NCI-H187 treated with DMSO at 0.1 percent for 48 hours (cell line): ENCODE measurements around the gene RTN4R.

ENCODE experiments used
- DNase-seq: peaks from one replicate; lab custom pipeline; 2025; lab: John Stamatoyannopoulos, UW

RTN4R gene

DNA sequence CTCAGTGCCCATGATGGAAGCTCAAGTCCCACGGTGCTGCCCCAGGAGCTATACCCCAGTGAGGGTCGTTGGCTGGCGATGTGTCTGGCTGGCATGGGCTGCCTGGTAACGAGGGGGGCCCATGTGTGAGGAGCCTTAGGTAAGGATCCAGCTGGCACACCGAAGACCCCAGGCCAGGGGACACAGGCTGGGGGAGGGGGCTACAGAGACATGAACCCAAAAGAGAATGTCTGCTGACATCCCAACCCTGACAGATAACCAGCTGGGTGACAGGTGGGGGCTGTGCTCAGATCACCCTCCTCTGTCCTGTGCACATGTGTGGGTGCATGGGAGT lies 39.2 kb downstream of the RTN4R start:
- DNase-seq, result no peak

DNA sequence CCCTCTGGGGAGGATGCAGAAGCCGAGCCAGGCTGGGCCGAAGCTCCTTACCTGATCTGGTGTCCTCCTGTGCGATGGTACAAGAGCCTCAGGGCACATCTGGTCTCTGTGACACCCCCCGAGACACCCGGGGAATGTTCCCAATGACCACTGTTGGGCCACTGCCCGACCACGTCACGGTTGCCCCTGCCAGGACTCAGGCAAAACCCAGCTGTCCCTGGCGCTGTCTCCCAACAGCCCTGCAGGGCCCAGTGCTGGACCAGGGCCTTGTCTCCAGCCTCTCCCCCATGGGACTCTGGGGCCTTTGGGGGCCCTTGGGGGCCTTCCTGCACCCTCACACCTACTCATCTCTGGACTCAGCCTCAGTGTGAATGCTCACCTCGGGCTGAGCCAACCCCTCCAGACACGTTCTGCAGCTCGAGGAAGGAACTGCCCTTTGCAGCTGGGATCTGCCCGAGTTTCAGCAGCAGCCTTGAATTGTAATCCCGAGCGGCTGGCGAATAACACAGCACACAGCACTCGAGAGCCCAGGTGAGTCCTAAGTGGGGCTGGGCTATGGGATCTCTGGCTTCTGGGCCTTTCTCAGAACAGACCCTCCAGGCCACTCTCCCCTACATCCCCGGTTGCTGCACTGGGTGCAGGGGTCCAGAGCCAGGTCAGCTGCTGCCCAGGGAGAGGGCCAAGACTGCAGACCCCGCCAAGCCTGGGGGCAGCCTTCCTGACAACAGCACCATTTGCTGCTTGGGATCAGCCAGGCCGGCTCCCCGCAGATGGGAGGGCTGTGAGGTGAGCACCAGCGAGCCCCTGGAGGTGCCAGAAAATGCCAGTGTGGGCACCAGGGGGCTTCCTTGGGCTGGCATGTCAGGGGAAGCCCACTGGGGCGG lies 39.8 kb downstream of the RTN4R start:
- no peak for DNase-seq

DNA sequence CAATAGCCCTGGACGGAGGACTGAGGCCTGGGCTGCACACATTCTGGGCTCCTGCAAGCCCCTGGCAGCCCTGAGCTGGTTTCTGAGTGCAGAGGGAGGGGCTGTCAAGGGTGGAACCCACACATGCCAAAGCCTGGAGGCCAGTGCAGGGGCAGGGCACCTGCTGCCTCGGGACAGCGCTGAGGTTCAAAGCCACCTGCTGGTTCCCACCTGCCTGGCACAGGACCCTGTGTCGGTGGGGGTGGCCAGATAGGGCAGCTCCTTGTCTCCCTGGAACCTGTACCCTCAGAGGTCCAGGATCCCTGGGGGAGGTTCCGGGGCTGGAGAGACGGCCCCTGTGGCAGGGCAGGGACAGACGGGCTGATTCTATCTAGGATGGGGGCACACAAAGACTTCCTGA lies 40.8 kb downstream of the RTN4R start:
- DNase-seq, result no peak

DNA sequence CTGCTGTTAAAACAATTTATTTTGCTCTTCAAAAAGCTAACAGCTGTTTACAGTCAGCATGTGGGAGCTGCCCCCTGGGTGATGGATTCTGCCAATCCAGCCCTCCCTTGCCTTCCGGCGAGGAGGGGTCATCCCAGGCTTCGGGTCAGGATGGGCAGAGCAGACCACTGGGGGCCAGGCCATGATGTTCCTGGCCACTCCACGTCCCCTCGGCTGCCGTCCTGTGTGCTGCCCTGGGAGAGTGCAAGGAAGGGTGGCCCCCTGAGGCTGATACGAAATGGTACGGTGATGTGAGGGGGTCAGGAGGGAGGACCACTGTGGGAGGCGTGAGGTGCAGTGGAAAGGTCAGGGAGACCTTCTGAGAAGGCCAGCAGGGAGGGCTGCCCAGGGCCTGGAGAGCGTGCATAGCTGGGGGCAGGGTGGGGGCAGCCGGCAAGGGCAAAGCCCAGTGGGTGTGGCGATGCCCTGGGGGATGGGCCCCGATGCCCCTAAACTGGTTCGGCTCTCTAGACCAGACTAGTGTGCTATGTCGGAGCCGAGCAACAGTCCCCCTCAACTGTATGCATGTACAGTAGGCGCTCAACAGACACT lies 41.3 kb downstream of the RTN4R start:
- DNase-seq, result no peak

DNA sequence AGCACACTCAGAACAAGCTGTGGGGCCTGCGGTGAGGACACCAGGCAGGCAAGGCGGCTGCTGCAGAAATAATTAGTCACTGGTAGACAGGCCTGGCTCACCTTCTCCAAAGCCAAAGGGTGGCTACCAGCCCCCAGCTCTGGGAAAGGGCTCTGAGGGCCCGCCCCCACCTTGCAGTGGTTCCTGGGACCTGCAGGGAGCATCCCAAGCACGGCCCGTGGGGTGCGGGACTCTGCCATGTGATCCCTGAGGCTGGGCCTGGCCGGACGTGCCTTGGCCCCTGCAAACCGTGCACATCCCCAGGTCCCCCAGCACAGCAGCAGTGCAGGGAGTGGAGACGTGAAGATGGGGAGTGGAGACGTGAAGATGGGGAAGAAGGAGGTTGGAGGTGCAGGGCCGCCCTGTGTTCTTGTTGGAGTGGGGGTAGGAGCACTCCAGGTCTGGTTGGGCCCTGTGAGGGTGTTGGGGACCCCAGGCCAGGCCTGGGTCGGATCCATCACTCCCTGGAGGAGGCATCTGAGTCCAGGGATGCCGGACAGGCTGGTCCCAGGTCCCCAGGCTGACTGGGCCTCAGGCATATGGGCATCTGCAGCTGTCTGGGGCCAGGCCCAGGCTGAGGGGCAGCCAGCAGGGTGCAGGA lies 41.9 kb downstream of the RTN4R start:
- DNase-seq, result no peak

DNA sequence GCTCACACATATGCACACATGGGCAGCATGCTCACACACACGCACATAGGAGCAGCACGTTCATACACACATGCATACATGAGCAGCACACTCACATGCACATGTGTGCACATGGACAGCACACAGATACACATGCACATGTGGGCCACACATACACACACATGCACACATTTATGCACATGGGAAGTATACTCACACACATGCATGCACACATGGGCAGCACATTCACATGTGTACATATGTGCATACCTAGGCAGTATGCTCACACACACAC lies 42.5 kb downstream of the RTN4R start:
- no peak for DNase-seq

DNA sequence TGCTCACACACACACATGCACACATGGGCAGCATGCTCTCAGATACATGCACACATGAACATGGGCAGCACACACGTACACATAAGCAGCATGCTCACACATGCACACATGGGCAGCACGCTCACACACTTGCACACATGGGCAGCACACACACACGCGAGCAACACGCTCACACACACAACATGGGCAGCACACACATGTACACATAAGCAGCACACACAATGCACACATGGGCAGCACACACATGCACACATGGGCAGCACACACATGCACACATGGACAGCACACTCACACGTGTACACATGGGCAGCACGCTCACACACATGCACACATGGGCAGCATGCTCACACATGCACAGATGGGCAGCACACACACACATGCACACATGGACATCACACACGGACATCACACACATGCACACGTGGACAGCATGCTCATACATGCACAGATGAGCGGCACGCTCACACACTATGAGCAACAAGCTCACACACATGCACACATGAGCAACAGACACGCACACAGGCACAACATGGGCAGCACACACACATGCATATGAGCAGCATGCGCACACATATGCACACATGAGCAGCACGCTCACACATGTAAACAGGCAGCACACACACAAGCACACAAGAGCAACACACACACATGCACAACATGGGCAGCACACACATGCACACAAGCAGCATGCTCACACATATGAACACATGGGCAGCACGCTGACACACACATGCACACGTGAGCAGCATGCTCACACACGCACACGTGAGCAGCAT lies 43.0 kb downstream of the RTN4R start:
- DNase-seq, result no peak

DNA sequence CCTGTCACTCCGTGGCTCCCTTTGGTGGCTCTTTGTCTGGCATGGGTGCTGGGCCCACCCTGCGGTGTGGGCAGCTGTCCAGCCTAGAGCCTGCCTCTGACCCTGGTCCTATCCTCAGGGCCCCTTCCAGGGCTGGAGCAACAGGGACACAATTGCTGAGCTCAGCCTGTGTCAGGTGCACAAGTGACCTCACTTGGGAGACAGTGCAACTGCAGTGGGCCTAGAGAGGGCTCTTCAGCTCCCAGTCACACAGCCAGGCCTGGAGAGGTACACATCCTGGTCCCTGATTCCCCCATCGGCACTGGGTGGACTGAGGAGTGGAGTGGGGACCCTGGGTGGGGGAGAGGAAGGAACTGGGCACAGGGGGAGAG lies 43.9 kb downstream of the RTN4R start:
- DNase-seq, result no peak

DNA sequence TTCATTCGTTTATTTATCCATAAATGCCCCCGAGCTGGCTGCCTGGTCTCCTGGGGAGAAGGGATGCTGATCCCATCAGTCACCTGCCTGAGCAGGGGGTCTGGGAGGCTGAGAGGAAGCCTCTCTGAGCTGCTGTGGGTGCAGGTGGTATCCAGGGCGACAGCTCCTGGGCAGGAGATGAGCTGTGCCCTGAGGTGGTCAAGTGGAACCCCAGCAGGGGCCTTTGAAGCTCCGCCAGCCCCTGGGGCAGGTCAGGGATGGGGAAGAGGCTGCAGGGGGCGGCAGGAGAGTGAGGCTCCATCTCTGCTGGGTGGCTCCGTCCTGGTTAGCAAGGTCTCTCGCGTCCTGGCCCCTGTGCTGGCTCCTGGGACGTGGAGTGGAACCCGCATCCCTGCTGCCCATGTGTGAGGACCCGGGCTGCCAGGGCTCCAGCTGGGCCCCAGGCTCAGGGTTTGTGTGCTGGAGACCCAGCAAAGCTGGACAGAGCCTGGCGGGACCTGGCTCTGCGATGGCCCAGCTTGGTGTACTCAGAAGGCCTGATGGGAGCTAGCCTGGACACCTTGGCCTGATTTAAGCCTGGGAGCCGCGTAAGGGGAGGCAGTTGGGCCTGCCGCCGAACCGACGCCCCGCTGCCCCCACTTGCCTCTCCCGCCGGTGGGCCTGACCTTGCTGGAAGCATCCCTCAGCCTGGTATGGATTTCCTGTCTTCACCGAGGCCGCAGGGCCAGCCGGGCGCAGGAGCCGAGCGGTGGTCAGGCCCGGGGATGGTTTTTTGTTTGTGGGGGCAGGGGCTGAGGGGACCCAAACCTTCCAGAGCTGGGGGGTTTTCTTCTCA lies 44.5 kb downstream of the RTN4R start:
- DNase-seq, result no peak

DNA sequence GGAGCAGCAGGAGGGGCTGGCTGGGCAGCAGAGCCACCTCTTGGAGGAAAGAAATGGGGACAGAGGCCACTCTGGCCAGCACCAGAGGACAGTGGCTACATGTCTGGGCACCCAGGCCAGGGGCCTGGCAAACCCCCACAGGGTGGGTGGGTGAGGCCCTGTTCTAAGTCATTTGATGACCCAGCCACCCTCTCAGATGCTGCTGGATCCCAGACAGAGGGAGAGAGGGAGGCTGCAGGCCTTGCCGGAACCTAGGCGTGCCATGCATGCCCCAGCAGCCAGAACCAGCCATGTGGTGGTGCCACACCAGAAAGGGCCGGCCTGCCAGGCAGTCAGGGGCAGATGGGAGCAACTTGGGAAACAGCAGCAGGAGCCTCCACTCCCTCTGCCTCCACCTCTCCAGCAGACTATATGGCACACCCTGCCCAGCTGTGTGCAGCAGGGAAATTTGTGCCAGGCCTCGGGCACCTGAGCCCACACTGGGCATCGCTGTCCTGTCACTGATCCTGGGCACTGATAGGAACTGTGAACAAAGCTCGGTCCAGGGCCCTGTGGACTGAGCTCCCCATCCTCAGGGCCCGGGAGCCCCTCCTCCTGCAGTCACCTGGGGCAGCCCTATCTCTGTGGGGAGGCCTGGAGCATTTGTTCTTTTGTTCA lies 45.2 kb downstream of the RTN4R start:
- no peak for DNase-seq

DNA sequence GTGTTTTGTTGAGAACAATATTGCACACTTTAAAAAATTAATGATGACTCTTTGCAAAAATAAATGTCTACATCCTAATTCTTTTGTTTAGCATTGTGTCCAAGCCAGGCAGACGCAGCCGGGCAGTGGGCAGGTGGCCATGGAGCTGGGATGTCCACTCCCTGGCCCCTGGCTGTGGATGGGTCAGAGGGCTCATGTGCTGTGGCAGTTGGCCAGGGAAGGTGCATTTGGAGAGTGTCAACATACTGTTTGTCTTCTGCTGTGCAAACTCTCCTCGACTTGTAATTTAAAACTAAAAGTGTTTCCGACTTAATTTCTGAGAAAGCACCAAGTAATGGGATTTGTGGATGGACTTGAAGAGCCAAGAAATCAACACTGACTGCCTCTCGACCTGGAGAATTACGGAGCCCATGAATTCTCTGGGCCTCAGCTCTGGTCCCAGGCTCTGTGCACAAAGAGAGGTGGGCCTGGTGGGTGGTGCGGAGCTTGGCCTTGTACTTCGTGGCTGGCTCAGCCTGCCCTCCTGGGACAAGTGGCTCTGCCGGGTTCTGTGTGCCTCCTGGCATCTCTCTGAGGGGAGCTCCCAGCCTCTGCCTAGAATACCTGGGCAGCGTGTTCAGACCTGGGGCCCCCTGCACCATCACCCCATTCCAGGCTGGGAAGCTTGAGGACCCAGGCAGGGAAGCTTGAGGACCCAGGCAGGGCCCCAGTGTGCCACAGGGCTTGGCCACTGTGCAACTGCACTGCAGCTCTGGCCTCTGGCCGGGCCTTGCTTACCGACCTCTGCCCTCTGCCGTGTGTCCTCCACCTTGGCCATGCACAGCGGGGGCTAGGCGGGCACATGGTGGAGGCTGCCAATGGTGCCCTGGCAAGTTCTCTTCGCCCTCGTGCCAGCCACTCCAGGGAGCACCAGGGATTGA lies 46.4 kb downstream of the RTN4R start:
- no peak for DNase-seq

DNA sequence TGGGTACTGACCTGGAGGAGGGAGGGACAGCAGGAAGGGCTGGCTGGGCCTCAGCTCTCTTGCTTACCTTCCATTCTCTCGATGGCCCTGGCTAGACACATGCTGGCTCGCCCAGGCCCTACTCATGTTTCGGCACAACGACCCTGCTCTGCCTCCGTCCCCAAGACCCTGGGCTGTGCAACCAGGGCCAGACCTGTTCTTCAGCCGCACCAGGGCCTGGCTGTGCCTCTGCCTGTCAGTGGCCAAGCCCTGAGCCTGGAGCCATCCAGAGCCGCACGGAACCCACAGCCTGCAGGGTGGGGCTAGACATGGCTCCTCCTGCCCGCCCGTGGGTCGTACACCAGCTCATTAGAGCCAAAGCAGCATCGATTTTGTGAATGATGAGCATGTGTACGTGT lies 47.5 kb downstream of the RTN4R start:
- DNase-seq, result no peak

DNA sequence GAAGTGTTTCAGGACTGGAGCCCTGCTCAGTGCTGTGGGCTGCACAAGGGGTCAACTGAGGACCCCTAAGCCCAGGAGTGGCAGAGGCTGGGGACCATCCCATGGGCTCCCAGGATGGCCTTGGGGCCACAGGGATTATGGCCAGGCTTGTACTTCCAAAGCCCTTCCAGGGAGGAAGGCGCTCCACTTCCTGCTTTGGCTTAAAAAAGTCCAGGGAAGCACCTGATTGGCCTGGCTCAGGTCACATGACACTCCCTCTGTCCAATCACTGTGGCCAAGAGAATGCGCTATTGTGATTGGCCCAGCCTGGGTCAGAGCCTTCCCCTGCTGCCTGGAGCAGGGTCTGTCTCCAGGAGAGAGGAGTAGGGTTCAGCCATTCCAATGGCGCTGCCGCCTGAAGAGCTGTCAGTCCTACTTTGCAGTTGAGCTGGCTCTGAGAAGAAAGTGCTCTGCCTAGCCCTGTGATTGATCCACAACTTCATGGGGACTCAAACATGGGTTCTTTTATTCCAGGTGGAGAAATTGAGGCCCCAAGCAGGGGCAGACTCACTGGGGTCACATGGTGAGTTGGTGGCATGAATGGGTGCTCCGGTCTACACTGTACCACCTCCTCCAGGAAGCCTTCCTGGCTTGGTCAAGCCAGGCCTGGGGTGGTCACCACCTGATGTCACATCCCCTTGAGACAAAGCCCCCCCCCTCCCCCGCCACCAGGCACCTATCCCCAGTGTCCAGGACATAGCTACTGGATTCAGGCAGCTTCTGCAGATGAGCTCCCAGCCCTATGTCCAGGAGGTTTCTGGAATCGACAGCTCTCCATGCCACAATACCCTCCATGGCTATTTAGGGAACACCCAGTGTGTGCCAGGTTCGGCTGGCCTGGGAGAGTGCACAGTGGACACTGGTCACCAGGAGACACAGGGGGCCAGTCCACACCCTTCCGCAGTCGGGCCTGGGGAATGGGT lies 48.2 kb downstream of the RTN4R start:
- DNase-seq, result no peak

DNA sequence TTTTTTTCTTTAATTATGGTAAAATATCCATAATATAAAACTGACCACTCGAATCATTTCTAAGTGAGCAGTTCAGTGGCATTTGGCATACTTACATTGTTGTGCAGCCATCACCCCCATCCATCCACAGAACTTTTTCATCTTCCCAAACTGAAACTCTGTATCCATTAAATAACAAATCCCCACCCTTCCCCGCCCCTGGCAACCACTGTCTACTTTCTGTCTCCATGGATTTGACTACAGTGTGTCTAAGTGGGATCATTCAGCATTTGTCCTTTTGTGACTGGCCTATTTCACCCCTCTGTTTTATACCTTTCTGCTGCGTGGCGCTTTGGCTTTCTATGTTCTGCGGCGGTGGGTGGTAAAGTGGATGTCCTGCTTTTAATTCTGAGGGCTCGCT lies 49.1 kb downstream of the RTN4R start:
- no peak for DNase-seq

DNA sequence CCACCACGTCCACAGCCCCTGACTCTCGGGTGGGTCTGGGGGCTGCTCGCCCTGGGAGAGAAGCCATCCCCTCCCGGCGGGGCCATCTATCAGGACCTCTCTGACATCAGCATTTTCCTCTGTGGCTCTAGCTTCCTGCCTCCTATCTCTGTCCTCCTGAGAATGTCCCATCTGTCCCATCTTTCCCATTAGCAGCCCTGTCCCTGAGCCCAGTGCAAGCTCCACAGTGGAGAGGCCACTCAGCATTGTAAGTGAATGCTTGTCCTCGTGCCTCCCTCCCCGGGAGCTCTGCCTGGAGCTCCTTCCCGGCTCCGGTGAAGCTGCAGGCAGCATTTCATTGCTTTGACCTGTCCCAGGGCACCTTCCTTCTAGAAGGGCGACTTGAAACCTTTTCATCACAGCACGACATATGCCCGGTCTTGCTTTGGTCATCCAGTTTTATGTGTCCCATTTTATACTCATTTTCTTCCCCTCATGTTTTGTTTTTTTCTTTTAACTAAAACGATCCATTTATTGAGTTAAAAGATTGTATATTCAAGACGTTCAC lies 49.7 kb downstream of the RTN4R start:
- no peak for DNase-seq

DNA sequence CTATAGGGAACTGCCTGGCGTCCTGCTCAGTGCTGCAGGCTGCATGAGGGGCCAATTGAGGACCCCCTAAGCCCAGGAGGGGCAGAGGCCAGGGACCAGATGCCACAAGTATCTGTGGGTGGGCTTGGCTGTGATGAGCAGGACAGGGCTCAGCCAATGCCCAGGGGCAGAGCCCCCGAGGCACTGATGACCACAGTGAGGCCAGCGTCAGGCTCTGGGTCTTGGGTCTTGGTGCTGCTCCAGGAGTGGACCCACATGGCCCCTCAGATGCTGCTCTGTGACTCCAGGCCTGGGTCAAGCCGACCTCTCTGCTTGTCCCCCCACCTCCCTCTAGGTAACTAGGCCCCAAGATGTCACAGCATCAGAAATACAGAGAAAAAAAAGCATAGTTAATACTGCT lies 50.6 kb downstream of the RTN4R start:
- DNase-seq, result no peak

DNA sequence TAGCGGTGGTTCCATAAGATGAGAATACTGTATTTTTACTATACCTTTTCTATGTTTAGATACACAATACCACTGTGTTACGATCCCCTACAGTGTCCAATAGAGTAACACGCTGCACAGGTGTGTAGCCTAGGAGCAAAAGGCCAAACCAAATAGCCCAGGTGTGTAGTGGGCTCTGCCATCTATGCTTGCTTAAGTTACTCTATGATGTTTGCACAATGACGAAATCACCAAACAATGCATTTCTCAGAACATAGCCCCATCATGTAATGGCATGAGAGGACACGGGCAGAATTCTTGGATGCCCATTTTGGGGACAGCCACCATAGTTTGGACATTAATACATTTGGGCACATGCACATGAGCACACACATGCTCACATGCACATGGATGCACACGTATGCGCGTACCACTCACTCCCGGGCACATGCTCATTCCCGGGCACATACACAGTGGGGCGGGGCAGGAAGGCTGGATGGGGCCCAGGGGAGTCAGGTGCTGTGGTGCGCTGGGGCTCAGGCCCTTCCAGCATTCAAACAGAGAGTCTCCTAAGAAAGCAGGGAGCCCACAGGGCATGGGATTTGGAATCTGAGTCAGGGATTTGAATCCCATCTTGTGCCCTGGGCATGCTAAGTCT lies 51.1 kb downstream of the RTN4R start:
- DNase-seq, result no peak

DNA sequence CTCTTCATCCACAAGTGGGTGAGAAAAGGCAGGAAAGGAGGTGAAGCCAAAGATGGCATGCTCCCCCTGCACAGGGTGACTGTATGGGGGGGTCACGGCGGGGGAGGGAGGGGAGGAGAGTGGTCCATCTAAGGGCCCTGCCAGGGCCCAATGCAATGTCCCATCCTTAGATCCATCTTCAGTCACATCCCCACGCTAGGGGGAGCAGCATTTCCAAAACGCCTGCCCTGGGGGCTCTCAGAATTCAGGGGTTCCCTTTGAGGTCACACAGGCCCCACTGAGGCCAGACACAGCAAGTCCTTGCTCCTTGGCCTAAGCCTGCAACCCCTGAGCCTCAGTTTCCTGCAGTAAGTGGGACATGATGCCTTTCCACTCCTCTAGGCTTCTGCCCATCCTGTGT lies 52.4 kb downstream of the RTN4R start:
- DNase-seq, result no peak

DNA sequence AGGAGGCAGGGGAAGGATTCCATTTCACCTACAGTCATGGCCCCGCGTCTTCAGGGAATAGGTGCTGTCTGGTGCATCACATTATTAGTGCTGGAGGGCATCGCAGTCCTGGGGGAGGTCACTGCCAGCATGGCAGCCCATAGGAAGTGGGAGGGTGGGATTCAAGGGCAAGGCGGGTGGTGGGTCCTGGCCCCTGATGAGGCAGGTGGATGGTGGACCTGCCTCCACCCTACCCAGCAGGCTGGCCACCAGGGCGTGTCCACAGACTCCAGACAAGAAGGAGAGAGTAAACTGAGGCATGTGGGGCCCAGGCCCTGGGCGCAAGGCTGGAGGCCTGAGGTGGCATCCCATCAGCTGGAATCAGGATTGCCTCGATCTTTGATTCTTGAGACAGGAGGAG lies 53.3 kb downstream of the RTN4R start:
- no peak for DNase-seq
